Epidermal melanocyte (primary cell): ENCODE results near the gene COPS4.
"Not testable (repeated sequence)": the region's sequence is repeated elsewhere in the genome, so short reads cannot be mapped to it uniquely, and the experiment has no call there.

Source experiments
- DNase-seq: peaks from one replicate; pipeline ENCODE4 v3.0.0; 2011; ENCODE audit warnings: low spot score; ENCODE audit not compliant: insufficient read length

Gene COPS4

GRCh38 chr4:83083925-83084475 is 49.0 kb downstream of the COPS4 start:
- no peak for DNase-seq

DNA sequence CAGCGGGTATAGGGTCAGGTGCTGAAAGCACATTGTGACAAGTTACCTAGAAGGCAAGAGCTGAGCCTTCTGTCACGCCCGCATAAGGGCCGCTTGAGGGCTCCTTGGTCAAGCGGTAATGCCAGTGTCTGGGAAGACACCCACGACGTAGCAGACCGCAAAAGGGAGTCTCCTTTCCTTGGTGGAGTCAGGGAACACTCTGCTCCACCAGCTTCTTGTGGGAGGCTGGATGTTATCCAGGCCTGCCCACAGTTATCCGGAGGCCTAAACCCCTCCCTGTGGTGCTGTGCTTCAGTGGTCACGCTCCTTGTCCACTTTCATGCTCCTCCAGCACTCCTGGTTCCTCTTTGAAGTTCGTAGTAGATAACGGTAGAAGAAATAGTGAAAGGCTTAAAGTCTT is 50.0 kb downstream of the COPS4 start:
- DNase-seq: not testable (repeated sequence)

DNA sequence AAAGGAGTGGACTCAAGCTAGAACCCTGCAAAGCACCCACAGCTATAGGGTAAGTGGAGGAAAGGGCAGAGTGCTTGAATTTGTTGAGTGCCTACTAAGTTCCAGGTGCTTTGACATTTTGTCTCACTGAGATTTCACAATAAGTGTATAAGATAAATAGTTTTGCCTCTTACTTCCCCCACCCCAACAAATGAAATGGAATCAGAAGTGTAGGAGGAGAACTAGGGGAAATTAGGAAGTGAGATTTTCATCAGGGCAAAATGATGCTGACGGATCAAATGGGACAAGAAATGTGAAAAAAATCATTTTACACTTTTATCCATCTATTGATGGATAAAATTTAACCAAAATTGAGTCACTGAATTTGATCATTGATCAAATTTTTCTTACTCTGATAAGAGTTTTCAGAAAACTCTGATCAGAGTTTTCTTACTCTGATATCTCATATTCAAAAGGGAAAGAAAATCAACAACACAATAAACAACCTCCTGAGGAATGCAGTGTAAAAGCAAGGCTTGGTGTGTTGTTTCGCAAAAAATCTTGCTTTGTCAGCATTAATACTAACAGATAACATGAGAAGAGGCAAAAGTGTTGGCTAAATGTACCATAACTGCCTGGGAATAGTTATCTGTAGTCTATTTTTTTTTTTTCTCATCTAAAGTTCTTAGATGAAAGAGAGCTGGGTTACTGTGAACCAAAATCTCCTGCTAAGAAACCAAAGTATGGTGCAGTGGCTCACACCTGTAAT is 54.6 kb downstream of the COPS4 start:
- no peak for DNase-seq

DNA sequence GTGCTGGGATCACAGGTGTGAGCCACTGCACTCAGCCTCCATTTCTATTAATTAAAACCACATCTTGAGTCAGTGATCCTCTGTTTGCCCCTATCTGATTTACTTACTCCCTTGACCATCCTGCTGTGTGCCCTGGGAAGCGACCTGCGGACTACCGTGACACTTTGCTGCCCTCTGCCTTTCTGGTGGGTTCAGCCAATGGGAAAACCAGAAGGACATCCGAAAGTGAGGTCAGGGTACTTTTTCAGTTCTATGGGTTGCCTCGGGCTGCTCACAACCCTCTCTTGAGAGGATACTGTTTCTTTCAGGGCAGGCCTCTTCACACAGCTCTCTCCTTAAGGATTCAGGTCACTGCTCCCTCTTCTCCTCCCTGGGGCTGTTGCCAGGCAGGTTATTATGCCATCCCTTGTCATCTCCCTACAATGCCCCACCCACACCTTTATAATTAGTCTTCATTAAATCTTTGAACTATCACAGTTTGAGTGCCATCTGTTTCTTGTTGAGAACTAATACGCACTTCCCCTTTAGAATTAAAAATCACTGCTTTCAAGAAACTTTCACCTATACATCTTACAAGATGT is 58.2 kb downstream of the COPS4 start:
- DNase-seq: no peak

- DNase-seq: no peak
These were observed 61.4 kb downstream of the COPS4 start for GRCh38 chr4:83096397-83096796.

GRCh38 chr4:83104991-83105390 is 70.0 kb downstream of the COPS4 start:
- no peak for DNase-seq

DNA sequence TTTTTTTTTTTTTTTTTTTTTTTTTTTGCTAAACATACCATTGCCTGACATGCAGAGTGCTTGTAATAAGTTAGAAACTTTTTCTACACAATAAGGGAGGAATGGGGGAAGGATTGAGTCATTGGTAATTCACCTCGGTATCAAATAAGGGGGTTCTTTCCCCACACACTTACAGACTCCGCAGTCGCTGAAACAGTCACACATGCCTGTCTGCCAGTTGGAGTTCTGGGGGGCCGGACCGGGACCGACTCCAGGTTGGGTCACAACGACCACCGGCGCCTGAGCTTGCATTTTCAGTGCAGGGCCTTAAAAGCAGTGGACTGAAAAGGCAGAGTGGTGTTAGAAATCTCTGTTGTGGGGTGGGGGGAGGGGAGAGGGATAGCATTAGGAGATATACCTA is 72.6 kb downstream of the COPS4 start:
- DNase-seq: no peak

GRCh38 chr4:83108101-83108861 is 73.3 kb downstream of the COPS4 start:
- no peak for DNase-seq

- no peak for DNase-seq
These were observed 74.7 kb downstream of the COPS4 start for GRCh38 chr4:83109480-83110222.

GRCh38 chr4:83110223-83110945 is 75.4 kb downstream of the COPS4 start:
- DNase-seq: peak; percentile 37

DNA sequence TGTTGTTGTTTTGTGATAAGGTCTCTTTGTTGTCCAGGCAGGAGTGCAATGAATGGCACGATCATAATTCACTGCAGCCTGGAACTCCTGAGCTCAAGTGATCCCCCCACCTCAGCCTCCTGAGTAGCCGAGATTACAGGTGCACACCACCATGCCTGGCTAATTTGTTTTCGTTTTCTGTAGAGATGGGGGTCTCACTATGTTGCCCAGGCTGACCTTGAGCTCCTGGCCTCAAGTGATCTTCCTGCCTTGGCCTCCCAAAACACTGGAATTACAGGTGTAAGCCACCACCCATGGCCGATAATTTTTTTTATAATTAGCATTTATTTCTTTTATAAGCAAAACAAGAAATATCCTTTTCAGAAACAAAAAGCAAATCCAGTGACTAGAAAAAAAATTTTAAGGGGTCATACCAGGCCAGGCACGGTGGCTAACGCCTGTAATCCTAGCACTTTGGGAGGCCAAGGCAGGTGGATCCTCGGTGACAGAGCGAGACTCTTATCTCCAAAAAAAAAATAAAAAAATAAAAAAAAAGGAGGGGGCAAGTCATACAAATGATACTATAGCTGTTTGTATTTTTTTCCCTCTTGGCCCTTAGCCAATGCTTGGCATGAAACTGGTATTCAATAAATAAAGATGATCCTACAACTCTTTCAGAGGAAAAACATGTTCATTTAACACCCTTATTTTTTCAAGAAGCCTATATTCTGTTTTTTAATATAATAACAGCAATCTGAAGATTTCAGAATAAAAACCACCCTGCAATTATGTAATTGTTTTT is 76.2 kb downstream of the COPS4 start:
- no peak for DNase-seq

DNA sequence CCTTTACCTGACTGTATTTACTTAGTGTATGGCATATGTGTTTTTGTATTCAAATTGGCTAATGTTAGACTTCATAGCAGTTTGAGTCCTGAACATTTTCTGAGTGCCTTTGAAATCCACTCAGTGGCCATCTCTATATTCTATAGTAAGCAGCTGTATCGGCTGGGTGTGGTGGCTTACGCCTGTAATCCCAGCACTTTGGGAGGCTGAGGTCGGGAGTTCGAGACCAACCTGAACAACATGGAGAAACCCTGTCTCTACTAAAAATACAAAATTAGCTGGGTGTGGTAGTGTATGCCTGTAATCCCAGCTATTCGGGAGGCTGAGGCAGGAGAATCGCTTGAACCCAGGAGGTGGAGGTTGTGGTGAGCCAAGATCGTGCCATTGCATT is 76.8 kb downstream of the COPS4 start:
- not testable (repeated sequence) for DNase-seq

GRCh38 chr4:83112231-83112630 is 77.2 kb downstream of the COPS4 start:
- no peak for DNase-seq

- no peak for DNase-seq
These were observed 77.9 kb downstream of the COPS4 start for GRCh38 chr4:83112678-83113428.

DNA sequence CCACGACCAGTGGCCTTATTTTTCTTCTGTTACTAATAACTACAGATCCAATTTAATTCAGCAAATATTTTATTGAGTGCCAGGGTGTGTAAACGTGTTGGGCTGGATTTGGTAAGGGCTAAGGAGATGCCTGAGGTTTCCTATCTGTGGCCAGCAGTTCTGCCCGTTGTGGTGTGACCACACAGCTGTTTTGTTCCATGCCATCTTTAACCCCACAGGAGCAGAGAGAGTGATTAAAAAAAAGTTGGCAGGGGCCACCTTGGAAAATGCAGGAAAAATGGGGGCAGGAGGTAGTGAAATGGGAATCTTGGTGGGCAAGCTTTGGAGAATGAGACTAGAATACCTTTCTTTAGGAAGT is 78.4 kb downstream of the COPS4 start:
- no peak for DNase-seq

DNA sequence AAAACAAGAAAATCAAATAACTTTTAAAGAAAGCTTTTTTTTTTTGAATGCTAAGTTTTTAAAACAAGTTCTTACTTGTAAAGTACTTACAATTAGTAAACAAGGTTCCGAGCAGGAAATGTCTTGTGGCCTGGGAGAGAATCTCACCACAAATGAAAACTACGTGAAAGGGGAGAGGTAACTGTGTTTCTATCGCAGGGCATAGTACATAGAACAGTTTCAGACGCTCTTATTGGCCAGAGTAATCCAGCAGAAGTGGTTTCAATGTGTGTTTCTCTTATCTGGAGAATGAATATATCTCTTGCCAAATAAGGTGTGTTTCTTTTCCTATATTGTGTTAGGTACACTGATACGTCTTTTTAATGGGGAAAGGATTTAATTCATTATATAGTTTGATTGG is 79.6 kb downstream of the COPS4 start, which contains the start of gene PLAC8:
PLAC8 (minus strand) TSS at position 154 of the 400 bp plus-strand sequence. CDS start 6,808 bp downstream, outside the sequence.
- no peak for DNase-seq

GRCh38 chr4:83115000-83115399 is 80.0 kb downstream of the COPS4 start:
- no peak for DNase-seq

GRCh38 chr4:83115656-83116285 is 80.8 kb downstream of the COPS4 start:
- DNase-seq: no peak

- no peak for DNase-seq
These were observed 83.9 kb downstream of the COPS4 start for GRCh38 chr4:83118869-83119268.
